SK-MEL-5 (cell line): ENCODE results near the gene LMTK3. TPM values are rescaled to one million over a fixed set of nuclear protein-coding genes. Genes with fewer than 3 reads are reported as not detected.
"Not testable (repeated sequence)": the region's sequence is repeated elsewhere in the genome, so short reads cannot be mapped to it uniquely, and the experiment has no call there.

Source experiments
- DNase-seq: peaks from one replicate; pipeline ENCODE4 v3.0.0-alpha.2; 2016; ENCODE audit warnings: low read depth, low spot score
- in situ Hi-C: cut with HindIII; loops from 2 replicates; pipeline ENCODE4 v1.10.0; 2016; ENCODE audit warnings: low sequenced_read_pairs, high pct_unique_total_duplicates, low pct_unique_long_range_greater_than_20kb
- total RNA-seq: library from RNA; depleted of rRNA; stranded (reverse); fragments of >200 nt; shearing (Covaris generic); gene quantifications from 2 replicates; pipeline ENCODE4 v1.2.3, GENCODE V29; 2014

LMTK3 gene
- total RNA-seq, 1 experiment from 2014 or later = not detected

DNA sequence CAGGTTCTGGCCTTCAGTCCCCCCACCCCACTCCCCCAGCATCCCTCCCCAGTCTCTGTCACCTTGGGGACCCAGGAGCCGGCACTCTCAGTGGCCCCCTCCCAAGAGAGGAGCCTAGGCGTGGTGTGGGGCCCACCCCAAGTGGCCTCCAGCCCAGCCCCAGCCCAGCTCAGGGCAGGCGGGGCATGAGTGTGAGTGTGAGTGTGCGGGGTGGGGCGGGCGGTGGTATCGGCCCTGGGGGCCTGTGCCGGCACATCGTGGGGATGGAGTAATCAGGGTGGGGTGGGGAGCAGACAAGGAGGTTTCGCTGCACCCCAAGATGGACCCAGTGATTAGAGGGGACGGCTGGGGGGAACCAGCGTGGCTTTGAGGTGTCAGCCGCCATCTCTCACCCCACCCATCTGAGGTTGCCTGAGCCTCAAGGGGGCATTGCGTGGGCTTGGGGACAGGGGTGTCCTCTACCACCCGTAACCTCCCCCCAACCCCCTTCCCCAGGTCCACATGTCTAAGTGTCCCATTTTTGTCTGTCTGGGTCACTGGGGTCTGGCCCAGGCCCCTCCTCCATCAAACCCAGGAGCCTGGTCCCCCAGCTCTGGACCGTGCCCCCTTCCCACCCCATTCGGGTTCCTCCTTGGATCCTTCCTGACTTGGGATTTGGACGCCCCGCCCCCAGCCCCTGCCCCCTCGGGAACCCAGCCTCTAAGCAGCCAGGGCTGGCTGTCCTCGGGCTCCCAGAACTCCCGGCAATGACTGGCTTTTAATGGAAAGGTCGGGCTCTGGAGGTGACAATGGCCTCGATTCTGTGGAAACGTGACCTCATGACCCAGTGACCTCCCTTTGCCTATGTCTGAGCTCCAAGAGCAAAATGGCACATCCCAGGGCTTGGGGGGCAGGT is 33.5 kb upstream of the LMTK3 start:
- in situ Hi-C loops = no loop called here
- DNase-seq = no peak

DNA sequence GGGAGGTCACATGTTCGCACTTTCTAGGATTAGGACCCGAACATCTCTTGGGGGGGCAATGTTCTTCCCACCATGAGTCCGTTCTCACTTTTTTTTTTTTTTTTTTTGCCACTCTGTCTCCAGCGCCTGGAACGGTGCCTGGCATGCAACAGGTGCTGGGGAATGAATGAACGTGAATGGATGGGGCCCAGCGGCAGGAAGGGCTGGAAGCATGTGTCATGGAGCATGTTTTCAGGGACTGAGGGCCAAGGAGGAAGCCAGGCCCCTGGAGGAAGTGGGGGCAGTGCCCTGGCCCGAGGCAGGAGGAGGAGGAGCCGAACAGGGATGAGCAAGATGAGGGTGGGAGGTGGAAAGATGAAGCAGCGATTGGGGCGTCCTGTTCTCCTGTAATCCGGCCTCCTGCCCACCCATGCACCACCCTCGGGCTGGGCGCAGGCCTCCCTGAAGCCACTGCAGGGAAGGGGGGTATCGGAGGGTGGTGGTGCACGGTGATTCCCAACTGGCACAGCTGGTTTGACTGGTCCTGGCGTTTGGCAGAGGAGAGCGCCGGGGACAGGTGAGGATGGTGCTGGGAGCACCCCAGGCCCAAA is 31.6 kb upstream of the LMTK3 start:
- DNase-seq = no peak
- in situ Hi-C loops = no loop called here

DNA sequence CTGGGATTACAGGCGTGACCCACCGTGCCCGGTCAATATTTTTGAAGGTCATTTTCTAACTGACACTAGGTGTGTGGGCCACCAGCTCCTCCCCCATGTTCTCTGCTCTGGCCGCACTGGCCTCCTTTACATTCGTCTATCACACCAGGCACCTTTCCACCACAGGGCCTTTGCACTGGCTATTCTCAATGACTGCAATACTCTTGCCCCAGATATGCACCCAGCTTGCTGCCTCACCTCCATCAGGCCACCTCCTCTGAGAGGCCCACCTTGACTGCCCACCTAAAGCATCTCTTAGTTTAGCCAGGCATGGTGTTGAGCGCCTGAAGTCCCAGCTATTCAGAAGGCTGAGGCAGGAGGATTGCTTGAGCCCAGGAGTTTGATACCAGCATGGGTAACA is 30.2 kb upstream of the LMTK3 start:
- DNase-seq = no peak
- in situ Hi-C loops = no loop called here

DNA sequence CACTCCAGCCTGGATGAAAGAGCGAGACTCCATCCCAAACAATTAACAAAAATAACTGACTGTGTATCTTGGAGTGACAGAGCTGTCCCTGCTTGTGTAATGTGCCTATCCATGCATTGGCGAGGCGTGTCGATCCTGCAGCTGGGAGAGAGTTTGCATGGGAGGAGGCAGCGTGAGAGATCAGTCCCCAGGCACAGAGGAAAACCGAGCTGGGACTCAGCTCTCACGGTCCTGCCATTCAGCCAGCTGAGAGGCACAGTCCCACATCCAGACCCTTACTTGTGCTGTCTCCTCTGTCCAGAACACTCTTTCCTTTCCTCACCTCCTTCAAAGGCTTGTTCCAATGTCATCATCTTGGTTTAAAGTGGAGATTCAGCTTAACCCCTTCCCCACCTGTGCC is 28.5 kb upstream of the LMTK3 start:
- DNase-seq = no peak
- in situ Hi-C loops = no loop called here

DNA sequence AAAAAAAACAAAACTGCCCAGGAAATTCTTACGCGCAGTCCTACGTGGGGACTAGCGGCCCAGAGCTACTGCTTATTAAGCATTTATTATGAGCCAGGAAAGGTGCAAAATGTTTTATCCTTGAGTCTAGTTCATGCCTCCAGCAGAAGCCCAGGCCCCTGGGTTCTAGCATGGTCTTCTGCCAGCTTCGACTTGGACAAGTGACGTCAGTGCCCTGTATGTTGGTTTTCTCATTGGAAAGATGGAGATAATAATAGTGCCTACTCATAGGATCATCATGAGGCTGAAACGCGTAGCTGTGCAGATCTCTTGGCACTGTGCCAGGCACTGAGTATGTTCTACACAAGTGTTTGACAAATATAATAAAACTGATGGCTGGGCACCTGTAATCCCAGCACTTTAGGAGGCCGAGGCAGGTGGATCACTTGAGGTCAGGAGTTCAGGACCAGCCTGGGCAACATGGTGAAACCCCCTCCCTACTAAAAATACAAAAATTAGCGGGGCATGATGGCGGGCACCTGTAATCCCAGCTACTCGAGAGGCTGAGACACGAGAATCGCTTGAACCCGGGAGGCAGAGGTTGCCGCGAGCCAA is 28.0 kb upstream of the LMTK3 start:
- in situ Hi-C loops = no loop called here
- peak; percentile 72 for DNase-seq

DNA sequence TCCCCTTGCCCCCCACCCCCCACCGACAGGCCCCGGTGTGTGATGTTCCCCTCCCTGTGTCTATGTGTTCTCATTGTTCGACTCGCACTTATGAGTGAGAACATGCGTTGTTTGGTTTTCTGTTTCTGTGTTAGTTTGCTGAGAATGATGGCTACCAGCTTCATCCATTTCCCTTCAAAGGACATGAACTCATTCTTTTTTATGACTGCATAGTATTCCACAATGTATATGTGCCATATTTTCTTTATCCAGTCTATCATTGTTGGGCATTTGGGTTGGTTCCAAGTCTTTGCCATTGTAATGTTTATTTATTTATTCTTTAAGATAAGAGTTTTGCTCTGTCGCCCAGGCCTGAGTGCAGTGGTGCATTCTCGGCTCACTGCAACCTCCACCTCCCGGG is 26.4 kb upstream of the LMTK3 start:
- DNase-seq, in situ Hi-C loops: not testable (repeated sequence)

DNA sequence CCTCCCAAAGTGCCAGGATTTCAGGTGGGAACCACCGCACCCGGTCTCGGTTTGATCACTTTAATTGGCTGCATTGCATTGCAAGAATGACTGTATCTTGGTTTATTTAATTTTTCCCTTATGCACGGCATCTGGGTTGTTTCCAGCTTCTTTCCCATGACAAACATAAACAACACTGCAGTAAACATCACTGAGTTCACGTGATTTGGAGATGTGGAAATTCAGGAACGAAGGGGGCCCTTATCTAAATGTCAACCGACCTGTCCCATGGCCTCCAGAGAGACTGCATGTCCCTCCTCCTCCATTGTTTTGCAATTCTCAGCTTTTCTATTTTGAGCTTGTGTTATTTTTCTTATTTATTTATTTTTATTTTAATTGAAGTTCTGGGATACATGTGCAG is 25.9 kb upstream of the LMTK3 start:
- in situ Hi-C loops = no loop called here
- no peak for DNase-seq

DNA sequence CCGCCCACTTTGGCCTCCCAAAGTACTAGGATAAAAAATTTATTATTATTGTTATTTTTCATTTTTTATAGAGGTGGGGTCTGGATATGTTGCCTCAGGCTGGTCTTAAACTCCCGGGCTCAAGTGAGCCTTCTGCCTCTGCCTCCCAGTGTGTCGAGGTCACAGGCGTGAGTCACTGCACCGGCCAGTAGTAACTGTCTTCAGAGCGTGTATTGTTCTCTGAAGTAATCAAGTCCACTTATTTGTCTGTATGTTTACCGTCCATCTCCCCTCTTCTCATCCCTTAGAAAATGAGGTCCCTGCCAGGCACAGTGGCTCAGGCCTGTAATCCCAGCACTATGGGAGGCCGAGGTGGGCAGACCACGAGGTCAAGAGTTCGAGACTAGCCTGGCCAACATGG is 22.1 kb upstream of the LMTK3 start:
- DNase-seq = no peak
- in situ Hi-C loops = no loop called here

DNA sequence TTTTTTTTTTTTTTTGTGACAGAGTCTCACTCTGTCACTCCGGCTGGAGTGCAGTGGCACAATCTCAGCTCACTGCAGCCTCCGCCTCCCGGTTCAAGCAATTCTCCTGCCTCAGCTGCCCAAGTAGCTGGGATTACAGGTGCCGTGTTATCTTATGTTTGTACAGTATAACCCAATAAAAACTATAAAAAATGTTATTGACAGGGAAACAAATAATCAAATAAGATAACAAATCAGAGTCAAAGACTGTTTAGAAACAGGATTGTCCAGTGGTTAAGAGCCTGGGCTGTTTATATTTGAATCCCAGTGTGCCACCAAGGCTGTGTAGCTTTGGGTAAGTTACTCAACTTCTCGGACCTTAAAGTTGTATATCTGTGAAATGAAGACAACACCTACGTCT is 19.1 kb upstream of the LMTK3 start:
- no peak for DNase-seq
- in situ Hi-C loops = no loop called here

DNA sequence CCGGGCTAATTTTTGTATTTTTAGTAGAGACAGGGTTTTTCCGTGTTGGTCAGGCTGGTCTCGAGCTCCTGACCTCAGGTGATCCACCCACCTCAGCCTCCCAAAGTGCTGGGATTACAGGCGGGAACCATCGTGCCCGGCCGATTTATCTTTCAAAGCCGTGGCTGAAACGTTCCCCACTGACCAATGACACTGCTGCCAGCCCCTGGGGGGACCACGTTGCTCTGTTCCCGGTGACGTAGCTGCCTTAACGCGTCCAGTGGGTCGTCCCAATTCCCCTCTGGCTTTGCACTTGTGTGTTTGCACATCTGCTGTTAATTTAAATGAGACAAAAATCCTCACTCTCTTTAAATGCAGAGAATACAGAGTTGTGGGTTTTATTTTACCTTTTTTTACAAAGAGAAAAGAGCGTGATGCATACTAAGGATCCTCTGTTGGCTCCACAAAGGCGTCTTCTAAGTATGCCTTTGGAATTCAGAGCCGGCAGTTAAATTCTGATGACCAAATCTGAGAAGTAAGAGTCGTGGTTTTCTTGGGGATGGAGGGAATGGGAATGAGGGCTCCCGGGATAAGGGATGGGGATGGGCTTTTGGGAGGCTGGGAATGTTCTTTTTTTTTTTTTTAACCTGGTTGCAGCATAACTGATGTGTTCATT is 18.6 kb upstream of the LMTK3 start:
- in situ Hi-C loops = no loop called here
- no peak for DNase-seq

DNA sequence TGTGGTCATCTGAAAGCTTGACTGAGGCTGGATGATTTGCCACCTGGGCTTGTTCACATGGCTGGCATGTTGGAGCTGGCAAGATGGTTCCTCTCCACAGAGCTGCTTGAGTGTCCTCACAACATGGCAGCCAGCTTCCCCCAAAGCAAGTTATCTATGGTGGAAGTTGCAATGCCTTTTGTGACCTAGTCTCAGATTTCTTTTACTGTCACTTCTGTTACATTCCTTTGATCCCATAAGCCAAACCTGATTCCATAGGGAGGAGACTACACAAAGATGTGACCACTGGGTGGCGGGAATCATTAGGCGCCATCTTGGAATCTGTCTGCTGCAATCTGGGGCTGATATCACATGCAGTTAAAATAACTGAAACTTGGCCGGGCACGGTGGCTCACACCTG is 17.5 kb upstream of the LMTK3 start:
- no peak for DNase-seq

DNA sequence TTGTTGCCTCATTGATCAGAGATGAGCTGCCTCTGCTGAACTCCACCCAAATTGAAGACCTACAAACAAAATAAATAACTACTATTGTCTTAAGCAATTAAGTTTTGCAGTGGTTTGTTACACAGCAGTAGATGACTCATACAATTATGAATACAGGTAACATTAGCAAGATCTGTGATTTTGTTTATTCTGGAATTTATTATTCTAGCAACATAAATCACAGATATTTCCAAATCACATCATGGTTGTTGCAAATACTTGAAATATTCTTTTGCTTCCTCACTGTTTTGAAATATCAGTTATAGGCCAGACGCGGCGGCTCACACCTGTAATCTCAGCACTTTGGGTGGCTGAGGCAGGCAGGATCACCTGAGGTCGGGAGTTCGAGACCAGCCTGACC is 13.1 kb upstream of the LMTK3 start:
- in situ Hi-C loops = no loop called here
- no peak for DNase-seq

More for the DNA sequence above, 17.5 kb upstream of the LMTK3 start:
- in situ Hi-C loops = no loop called here

DNA sequence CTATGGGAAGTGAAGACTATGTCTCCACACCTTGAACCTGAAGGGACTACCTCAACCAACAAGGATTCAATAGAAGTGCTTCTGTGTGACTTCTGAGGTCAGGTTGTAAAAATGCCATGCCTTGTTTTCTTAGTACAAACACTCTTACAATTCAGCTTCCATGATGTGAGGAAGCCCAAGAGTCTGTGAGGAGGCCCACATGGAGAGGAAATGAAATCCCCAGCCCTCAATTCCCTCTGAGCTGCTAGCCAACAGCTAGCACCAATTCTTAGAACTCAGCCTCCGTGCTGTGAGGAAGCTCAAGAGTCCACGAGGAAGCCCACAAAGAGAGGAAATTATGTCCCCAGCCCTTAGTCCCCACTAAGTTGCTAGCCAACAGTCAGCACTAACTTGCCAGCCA is 12.6 kb upstream of the LMTK3 start:
- in situ Hi-C loops = no loop called here
- no peak for DNase-seq

DNA sequence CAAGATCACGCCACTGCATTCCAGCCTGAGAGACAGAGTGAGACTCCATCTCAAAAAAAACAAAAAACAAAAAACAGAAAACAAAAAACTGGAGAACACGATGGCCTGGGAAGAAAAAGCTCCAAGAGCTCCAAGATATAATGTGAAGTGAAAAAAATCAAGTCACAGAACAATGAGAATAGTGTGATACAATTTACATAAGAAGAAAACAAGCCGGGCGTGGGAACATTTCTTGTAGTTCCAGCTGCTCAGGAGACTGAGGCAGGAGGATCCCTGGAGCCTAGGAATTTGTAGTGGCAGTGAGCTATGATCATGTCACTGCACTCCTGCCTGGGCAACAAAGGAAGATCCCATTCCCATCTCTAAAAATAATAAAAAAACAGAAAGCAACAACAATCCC is 8.5 kb upstream of the LMTK3 start:
- in situ Hi-C loops = no loop called here
- no peak for DNase-seq

DNA sequence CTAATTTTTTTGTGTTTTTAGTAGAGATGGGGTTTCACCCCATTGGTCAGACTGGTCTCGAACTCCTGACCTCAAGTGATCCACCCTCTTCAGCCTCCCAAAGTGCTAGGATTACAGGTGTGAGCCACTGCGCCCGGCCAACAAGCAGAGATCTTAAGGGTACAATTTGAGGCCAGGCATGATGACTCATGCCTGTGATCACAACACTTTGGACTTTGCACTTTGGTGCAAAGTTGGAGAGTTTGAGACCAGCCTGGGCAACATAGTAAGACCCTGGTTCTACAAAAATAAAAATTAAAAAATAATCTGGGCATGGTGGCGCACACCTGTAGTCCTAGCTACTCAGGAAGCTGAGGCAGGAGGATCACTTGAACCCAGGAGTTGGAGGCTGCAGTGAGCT is 7.8 kb upstream of the LMTK3 start:
- DNase-seq, in situ Hi-C loops: not testable (repeated sequence)

DNA sequence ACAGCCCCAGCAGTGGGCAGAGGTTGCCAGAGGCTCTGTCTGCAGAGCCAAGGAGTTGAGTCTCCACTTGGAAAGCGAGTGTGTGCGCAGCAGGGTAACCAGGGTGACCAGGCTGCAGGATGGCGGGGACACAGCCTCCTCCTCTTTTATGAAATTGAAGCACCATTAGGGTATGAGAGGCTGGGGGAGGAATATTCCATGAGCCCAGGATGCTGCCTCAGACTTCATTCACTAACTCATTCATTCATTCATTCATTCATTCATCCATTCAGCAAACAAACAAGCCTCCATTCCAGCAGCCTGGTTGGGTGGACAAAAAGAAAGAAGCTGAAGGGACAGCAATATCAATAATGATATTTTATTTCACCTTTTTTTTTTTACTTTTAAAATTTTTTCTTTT is 6.6 kb upstream of the LMTK3 start:
- in situ Hi-C loops = no loop called here

DNA sequence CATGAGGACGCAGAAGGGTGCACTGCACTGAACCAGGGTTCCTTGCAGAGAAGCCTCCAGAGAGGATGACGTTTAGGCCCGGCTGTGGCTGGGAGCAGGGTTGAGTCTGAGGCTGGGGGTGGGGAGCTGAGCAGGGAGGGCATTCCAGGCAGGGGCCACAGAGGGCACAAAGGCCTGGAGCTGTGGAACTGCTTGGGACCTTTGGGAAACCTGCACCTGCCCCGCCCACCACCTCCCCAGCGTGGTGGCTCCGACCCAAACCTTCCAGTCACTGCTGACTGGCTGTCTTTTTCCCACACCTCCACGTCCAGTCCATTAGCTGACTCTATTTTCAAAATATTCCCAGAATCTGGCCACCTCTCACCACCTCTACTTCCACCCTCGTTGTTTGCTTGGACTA is 4.9 kb upstream of the LMTK3 start:
- DNase-seq = no peak
- in situ Hi-C loops = no loop called here

More for the DNA sequence above, 6.6 kb upstream of the LMTK3 start:
- DNase-seq = no peak

DNA sequence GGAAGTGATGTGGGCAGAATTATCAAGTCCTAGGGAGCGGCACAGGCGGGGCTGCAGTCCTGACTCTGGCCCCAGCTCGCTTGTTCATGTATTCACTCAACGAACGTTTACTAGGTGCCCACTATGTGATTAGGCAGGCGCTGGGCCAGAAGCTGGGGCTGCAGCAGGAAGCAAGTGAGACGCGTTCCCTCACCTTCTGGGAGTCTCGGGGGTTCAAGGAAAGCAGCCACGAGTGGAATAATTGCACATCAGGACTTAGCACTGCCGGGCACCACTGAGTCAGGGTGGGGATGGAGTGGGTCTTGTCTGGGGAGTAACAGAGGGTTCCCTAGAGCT is 2.5 kb upstream of the LMTK3 start:
- no peak for DNase-seq
- in situ Hi-C loops = no loop called here
